Kidney (tissue), 14 donors: ENCODE results near the gene BMS1. TPM values are rescaled to one million over a fixed set of nuclear protein-coding genes. Genes with fewer than 3 reads are reported as not detected.

Experiments
- DNase-seq, 5 donors: peaks; one replicate each; pipeline ENCODE4 v3.0.0-alpha.2; 2013 to 2020
- FAIRE-seq: peaks from 2 replicates; lab custom pipeline; 2012; peaks lifted over from hg19 to GRCh38; lab: Jason Lieb, UNC
- H3K27ac ChIP-seq, 2 donors: one replicate each; pipeline ENCODE4 v1.7.0; 2013; ENCODE audit warnings: low read depth in 2 of 2, low read length in 2 of 2, inconsistent platforms in 1 of 2
- H3K27me3 ChIP-seq: one replicate; pipeline ENCODE4 v1.7.1; 2013; ENCODE audit warnings: low read length, inconsistent platforms; ENCODE audit not compliant: control insufficient read depth, insufficient read depth
- H3K36me3 ChIP-seq, 3 donors: one replicate each; pipeline versions ENCODE4 v1.7.0 to v1.7.1; 2013; ENCODE audit warnings: low read length in 3 of 3, control low read depth in 1 of 3, inconsistent platforms in 1 of 3; ENCODE audit not compliant: insufficient read depth in 3 of 3, control insufficient read depth in 2 of 3
- H3K4me1 ChIP-seq, 3 donors: one replicate each; pipeline versions ENCODE4 v1.7.0 to v1.7.1; 2013; ENCODE audit warnings: low read length in 3 of 3, inconsistent platforms in 1 of 3, low read depth in 1 of 3; ENCODE audit not compliant: control insufficient read depth in 2 of 3, insufficient read depth in 2 of 3
- H3K4me3 ChIP-seq, 3 donors: one replicate each; pipeline versions ENCODE4 v1.7.0 to v1.8.1; 2013; ENCODE audit warnings: low read length in 3 of 3, control low read depth in 1 of 3, inconsistent platforms in 1 of 3
- H3K9ac ChIP-seq, 3 donors: one replicate each; pipeline versions ENCODE4 v1.7.0 to v1.7.1; 2013; ENCODE audit warnings: low read length in 3 of 3, control low read depth in 1 of 3, inconsistent platforms in 1 of 3
- H3K9me3 ChIP-seq, 3 donors: one replicate each; pipeline versions ENCODE4 v1.7.0 to v1.7.1; 2013; ENCODE audit warnings: low read length in 3 of 3, control low read depth in 1 of 3, inconsistent platforms in 1 of 3; ENCODE audit not compliant: control insufficient read depth in 2 of 3, insufficient read depth in 1 of 3
- intact Hi-C: fragments of 100-400 bp; cut with DNase I; formaldehyde crosslinking; loops from one replicate; pipeline ENCODE4 v1.11.1; 2022
- polyA plus RNA-seq: library from polyadenylated mRNA; stranded (reverse); fragments of 350-450 nt; fragmentation: Illumina TruSeq; extraction: RNeasy Lipid Tissue Mini Kit (QIAGEN cat#74804); gene quantifications from one replicate; pipeline ENCODE4 v1.2.3, GENCODE V29; 2014; ENCODE audit warnings: low read depth, low replicate concordance; ENCODE audit not compliant: insufficient read depth
- total RNA-seq: library from RNA; stranded (reverse); fragmentation: NEBNext Ultra II Directional; extraction: Animal tissue kit (Norgen Biotek cat#: 25700); gene quantifications from one replicate; pipeline ENCODE4 v1.2.1, GENCODE V29; 2021
- TF ChIP-seq, protein P1 (sequence below): IDR thresholded peaks from 3 replicates; pipeline ENCODE4 v1.5.1; 2012; ENCODE audit warnings: mild to moderate bottlenecking, moderate library complexity, borderline replicate concordance; ENCODE audit not compliant: insufficient read depth; ENCODE audit errors: extremely low read depth
- donor health status: control.
- donor health status: control.
- donor health status: control.
- donor health status: control.
- donor health status: control.
- donor health status: DM: yes; HTN: yes; CAD: no.
- donor health status: Normal renal cell carcinoma (clear cell type).

BMS1 gene
- total and polyA plus RNA-seq, 2 donors from 2014 or later = 6.0 to 14.1 TPM

DNA sequence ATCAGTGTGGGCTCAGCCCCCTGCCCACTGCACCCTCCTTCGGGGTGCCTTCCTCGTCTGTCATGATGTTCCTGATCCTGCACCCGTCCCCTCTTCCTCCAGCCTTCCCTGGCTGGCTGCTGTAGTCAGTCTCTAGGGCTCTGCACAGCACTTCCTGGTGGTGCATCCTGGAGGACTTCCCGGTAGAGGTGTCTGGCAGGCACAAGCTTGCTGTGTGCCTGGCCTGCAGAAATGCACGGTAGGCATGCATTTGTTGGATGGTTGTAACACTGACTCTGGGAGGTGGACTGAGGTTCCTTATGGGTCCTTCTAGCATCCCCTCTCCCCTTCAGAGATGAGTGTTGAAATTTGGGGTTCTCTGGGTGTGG is 92.8 kb downstream of the BMS1 start:
- H3K9ac ChIP-seq = no peak overlapping the region
- H3K4me1 ChIP-seq = peaks cover 0 to 10% (median 0%) of the 10 kb centered on the region in 3 donors
- H3K36me3 ChIP-seq = no peaks in the 10 kb centered on the region
- intact Hi-C loops = loop anchor here (10.0 kb wide), 1 partner anchor 209 kb away; no protein-coding TSS in a partner anchor
- H3K9me3 ChIP-seq = no peaks in the 10 kb centered on the region
- no peak for DNase-seq
- no peak for FAIRE-seq
- H3K27me3 ChIP-seq = no peaks in the 10 kb centered on the region
- no peak overlapping the region for H3K4me3 ChIP-seq
- TF ChIP-seq, protein P1, sequence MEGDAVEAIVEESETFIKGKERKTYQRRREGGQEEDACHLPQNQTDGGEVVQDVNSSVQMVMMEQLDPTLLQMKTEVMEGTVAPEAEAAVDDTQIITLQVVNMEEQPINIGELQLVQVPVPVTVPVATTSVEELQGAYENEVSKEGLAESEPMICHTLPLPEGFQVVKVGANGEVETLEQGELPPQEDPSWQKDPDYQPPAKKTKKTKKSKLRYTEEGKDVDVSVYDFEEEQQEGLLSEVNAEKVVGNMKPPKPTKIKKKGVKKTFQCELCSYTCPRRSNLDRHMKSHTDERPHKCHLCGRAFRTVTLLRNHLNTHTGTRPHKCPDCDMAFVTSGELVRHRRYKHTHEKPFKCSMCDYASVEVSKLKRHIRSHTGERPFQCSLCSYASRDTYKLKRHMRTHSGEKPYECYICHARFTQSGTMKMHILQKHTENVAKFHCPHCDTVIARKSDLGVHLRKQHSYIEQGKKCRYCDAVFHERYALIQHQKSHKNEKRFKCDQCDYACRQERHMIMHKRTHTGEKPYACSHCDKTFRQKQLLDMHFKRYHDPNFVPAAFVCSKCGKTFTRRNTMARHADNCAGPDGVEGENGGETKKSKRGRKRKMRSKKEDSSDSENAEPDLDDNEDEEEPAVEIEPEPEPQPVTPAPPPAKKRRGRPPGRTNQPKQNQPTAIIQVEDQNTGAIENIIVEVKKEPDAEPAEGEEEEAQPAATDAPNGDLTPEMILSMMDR = no peak
- no peak overlapping the region for H3K27ac ChIP-seq

DNA sequence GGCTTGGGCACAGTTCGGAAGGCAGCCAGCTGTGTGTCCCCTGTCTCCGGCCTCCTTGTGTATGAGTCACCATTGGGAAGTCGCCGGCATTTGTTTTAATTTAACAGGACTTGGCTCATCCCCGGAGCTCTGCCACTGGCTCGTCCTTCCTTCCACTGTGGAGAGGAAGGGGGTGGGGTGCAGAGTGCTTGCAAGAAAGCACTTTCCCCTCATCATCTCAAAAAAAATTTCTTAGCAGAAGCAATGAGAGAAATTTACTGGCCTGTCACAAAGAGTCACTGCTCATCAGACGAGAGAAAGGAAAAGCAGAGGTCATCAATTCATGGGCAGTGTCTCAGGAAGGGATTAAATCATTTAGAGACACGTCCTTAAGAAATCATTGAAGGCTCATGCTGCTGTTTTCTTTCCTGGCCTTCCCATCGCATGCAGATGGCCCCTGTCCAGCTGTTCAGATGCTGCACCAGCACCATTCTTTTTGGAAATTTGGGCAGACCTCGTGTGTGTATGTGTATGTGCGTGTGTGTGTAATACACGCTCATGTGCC is 93.3 kb downstream of the BMS1 start:
- peaks cover 0 to 10% (median 0%) of the 10 kb centered on the region in 3 donors for H3K4me1 ChIP-seq
- no peaks in the 10 kb centered on the region for H3K36me3 ChIP-seq
- TF ChIP-seq, protein P1 = no peak
- H3K27ac ChIP-seq = no peak overlapping the region
- H3K9ac ChIP-seq = no peak overlapping the region
- DNase-seq (peak in 4 of 5 donors; percentile 42 to 85 (median 57)), FAIRE-seq (no peak)
- H3K27me3 ChIP-seq = no peaks in the 10 kb centered on the region
- H3K4me3 ChIP-seq = no peak overlapping the region
- no peaks in the 10 kb centered on the region for H3K9me3 ChIP-seq
- intact Hi-C loops = loop anchor here (10.0 kb wide), 1 partner anchor 209 kb away; no protein-coding TSS in a partner anchor

DNA sequence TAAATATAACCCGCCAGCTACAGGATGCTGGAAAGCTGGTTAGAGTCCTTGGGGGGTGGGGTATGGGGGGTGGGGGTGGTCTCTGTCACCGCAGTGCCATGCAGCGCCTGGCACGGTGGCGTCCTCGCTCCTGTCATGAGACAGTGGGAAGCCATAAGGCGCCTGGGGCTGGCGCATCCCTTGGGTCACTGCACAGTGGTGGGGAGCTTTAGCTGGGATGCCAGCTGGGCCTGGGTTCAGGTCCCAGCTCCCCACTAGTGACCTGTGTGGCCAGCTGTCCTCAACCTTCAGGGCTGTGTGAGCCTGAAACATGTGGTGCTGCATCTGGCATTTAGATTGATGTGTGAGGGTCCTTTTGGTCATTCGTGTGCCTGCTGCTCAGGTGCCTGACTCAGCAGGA is 93.9 kb downstream of the BMS1 start:
- Histone ChIP-seq H3K9me3 (no peaks in the 10 kb centered on the region), H3K36me3 (no peaks in the 10 kb centered on the region), H3K4me1 (peaks cover 0 to 10% (median 0%) of the 10 kb centered on the region in 3 donors), H3K4me3 (no peak overlapping the region), H3K9ac (no peak overlapping the region), H3K27ac (no peak overlapping the region), H3K27me3 (no peaks in the 10 kb centered on the region)
- DNase-seq (no peak), FAIRE-seq (no peak)
- TF ChIP-seq, protein P1 = no peak
- intact Hi-C loops = loop anchor here (10.0 kb wide), 1 partner anchor 208 kb away; no protein-coding TSS in a partner anchor
